Esophagus muscularis mucosa (tissue), 3 donors: ENCODE data around the gene ARSB.

Experiments used
- CTCF ChIP-seq, 3 experiments: fragments of 200-600 bp in 2 of 3; fragments of 450-650 bp in 1 of 3; sonication (generic) in 2 of 3; IDR thresholded peaks; one replicate each; pipeline ENCODE4 v1.5.1; 2017 to 2019; ENCODE audit warnings: antibody characterized with exemption in 3 of 3, mild to moderate bottlenecking in 2 of 3, moderate library complexity in 1 of 3
- POLR2A ChIP-seq: fragments of 450-650 bp; IDR thresholded peaks from one replicate; pipeline ENCODE4 v1.6.1; 2017; ENCODE audit warnings: antibody characterized with exemption, moderate library complexity, mild to moderate bottlenecking, low read depth

- TF ChIP-seq CTCF (IDR thresholded peaks at IDR 0.05), result no peak
- TF ChIP-seq POLR2A, result no peak
Observed at GRCh38 chr5:79005151-79005550, 20.0 kb upstream of the ARSB start.
